Effector memory CD8-positive, alpha-beta T cell (primary cell): ENCODE results near the gene WIPF2.

ENCODE experiments used
- ATAC-seq: fragments of 150-1000 bp; cut with Tn5 transposase; replicated peaks from 2 replicates; pipeline ENCODE4 v1.10.0; 2021; ENCODE audit warnings: mild to moderate bottlenecking, moderate library complexity
- DNase-seq, 3 experiments: peaks; one replicate each; pipeline ENCODE4 v3.0.0; 2021
- H3K27ac Mint-ChIP-seq, 2 donors: one replicate each; pipeline ENCODE4 v1.8.0; 2022; ENCODE audit warnings: mild to moderate bottlenecking in 2 of 2, mixed read lengths in 2 of 2, moderate library complexity in 2 of 2
- H3K27me3 Mint-ChIP-seq, 2 donors: one replicate each; pipeline ENCODE4 v1.8.0; 2022; ENCODE audit warnings: mixed read lengths in 2 of 2
- H3K36me3 Mint-ChIP-seq: one replicate; pipeline ENCODE4 v1.8.0; 2022; ENCODE audit warnings: mild to moderate bottlenecking, moderate library complexity, mixed read lengths; ENCODE audit not compliant: insufficient read depth
- H3K4me1 Mint-ChIP-seq, 2 donors: one replicate each; pipeline ENCODE4 v1.8.0; 2022; ENCODE audit warnings: low read depth in 2 of 2, mixed read lengths in 2 of 2
- H3K4me3 Mint-ChIP-seq, 2 donors: one replicate each; pipeline ENCODE4 v1.8.0; 2022; ENCODE audit warnings: mild to moderate bottlenecking in 2 of 2, mixed read lengths in 2 of 2, moderate library complexity in 2 of 2
- H3K9me3 Mint-ChIP-seq, 2 donors: one replicate each; pipeline ENCODE4 v1.8.0; 2022; ENCODE audit warnings: mixed read lengths in 2 of 2

The WIPF2 gene

DNA sequence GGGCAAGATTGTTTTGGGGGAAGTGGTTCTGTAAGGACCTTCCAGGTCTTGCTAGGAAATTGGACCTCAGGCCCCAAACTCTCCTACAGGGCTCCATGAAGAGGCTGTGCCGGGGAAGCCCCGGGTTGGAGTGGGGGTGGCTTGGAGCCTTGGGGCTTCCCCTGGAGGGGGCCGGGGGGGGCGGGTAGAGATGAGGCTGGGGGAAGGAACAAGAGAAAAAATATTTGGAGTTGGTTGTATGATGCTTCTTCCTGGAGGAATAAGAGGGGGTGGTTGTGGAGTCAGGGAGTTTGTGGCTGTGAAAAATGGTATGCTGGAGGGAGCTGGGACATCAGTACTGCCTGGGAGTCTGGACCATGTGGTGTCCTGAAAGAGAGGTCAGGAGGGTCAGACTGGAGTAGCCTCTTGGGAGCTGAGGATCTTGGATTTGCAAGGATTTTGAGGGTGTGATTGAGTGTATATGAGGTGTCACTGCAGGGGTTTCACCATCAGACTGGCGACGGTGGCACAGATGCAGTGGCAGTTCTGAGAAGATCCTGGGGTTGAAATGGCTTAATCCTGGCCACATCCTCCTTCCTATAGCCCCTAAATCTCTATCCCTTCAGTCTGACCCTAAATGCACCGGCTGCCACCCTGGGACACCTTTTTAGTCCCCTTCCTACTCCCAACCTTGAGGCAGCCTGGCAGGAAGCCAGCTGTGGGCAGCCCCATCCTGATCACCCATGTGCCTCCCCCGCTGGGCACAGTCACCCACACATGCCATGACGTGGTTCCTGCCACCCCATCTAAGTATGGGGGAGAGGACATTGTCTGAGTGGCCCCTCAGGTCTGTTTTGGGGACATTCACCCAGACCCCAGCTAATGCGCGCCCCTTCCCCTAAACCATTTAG lies 100.8 kb downstream of the WIPF2 start:
- Mint-ChIP-seq H3K27ac (peak overlapping the region; percentile 98 to 99), H3K4me3 (peak overlapping the region; percentile 84 to 86), H3K27me3 (no peaks in the 10 kb centered on the region), H3K4me1 (peaks cover 70 to 82% of the 10 kb centered on the region in 2 donors), H3K36me3 (peaks cover 74% of the 10 kb centered on the region), H3K9me3 (no peaks in the 10 kb centered on the region)
- ATAC-seq (peak; percentile 14), DNase-seq (peak; percentile 74 to 83 (median 82))

DNA sequence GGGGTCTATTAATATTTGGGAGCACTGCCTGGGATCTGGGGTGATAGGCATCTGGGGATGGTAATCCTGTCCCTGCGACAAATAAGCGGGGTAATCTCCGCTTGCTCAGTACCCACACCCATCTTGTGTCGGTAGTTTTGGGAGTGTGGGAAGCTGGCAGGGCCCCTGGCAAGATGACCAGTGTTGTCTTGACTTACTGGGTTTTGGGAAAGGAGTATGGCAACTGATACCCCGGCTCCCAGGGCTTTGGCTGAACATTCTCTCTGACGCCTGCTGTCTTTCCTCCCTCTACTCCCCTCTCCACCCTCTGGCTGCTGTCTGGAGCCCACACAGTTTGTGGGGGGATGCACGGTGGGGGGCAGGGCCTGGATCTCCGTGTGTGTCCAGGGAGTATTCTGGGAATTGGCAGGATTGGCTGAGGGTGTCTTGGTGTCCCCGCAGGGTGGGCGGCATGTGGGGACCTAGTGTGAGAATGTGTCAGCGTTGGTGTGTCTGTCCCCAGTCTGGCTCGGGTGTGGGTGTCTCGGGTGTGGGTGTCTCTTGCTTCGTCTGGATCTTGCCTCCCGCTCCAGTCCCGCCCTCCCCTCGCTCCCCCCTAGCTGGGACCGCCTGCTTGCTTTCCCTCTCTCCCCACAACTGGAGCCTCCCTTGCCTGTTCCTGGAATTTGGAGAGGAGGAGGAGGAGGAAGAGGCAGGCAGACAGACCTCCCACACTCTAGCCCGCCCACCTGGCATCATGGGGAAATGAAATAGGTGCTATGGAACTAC lies 101.8 kb downstream of the WIPF2 start:
- Mint-ChIP-seq H3K4me1 (peaks cover 72 to 81% of the 10 kb centered on the region in 2 donors), H3K4me3 (peak overlapping the region; percentile 84 to 86), H3K9me3 (no peaks in the 10 kb centered on the region), H3K27me3 (no peaks in the 10 kb centered on the region), H3K36me3 (peaks cover 84% of the 10 kb centered on the region), H3K27ac (peak overlapping the region; percentile 98 to 99)
- ATAC-seq (no peak), DNase-seq (peak; percentile 59 to 65 (median 61))

DNA sequence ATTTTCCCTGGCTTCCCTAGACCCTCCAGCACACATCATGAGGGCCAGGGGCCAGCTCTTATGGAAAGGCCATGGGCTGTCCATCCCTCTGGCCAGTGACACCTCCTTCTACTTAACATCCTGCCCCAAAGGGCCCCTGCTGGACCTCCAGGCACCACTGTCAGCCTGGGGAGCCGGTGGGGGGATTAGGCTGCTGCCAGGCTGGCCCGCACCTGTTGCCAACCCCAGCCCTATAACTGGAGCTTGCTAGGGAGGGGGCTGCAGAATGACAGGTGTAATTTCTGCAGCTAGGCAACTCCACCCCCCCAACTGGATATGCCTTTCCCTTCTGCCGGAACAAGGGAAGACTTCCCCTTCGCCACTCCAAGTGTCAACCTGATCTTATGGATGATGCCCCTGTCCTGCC lies 102.4 kb downstream of the WIPF2 start:
- Mint-ChIP-seq H3K4me1 (peaks cover 74 to 81% of the 10 kb centered on the region in 2 donors), H3K27ac (peak overlapping the region; percentile 98 to 99), H3K9me3 (no peaks in the 10 kb centered on the region), H3K27me3 (no peaks in the 10 kb centered on the region), H3K4me3 (peak overlapping the region; percentile 84 to 86), H3K36me3 (peaks cover 90% of the 10 kb centered on the region)
- no peak for DNase-seq
- ATAC-seq = no peak

DNA sequence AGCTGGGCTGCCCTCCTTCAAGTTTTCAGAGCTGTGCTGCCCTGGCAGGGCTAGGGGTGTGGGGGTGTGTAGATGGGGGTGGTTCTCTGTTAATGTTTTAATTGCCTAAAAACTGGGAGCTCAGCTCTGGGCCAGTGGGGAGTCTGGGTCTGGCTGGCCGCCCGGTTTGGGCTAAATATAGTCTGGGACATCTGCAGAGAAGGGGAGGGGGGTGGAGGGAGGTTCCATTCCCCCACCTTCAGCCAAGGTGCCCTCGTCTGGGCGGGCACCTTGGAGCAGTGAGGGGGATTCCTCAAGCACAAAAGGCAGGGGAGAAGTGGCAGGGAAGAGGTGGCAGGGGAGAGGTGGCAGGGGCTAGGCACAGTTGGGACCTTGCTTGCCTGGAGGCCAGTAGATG lies 102.9 kb downstream of the WIPF2 start:
- H3K27me3 Mint-ChIP-seq = no peaks in the 10 kb centered on the region
- peaks cover 76 to 85% of the 10 kb centered on the region in 2 donors for H3K4me1 Mint-ChIP-seq
- no peak for ATAC-seq
- H3K9me3 Mint-ChIP-seq = no peaks in the 10 kb centered on the region
- peak overlapping the region; percentile 98 to 99 for H3K27ac Mint-ChIP-seq
- no peak for DNase-seq
- H3K4me3 Mint-ChIP-seq = peak overlapping the region; percentile 84 to 86
- H3K36me3 Mint-ChIP-seq = peaks cover 94% of the 10 kb centered on the region

DNA sequence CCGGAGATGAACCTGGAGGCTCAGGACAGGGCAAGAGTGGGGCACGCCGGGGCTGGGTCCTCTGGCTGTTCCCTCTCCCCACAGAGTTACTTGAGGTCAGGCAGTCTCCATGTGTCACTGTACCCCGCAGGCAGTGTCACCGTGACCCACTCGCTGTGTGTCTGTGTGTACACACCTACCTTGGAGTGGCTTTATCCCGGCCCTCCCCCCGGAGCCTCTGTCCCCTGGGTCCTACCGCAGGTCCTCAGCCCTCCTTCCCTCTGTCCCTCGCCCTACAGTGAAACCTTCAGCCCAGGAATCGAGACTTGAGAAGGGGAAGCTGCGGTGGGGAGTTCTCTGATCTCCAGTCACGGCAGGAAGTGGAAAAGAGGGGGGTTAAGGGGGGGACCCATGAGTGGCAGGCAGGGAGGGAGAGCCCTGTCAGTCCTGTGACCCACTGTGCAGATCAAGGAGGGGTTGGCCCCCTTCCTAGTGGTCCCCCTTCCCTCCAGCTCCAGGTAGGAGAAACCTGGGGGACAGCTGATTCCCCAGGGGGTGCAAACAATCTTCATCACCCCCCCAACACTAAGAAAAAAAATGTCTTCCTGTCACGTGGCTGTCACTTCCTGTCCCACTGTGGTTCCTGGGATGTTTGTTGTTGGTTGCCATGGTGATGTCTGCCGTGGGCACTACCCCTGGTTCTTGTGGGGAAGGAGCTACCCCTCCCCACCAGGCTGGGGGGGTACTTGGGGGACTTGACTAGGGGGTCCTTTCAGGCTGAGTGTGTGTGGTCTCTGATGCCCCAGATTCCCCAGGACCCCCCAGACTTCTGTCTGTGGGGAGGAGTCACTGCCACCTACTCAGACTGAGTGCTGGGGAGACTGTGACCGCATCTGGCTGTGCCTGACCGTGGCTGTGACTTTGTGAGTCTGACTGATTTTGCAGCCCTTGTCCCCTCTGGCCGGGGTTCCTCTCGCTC lies 103.5 kb downstream of the WIPF2 start:
- peaks cover 100% of the 10 kb centered on the region for H3K36me3 Mint-ChIP-seq
- ATAC-seq (peak; percentile 35), DNase-seq (peak; percentile 94 to 97 (median 95))
- H3K27ac Mint-ChIP-seq = peak overlapping the region; percentile 98 to 99
- H3K27me3 Mint-ChIP-seq = no peaks in the 10 kb centered on the region
- H3K9me3 Mint-ChIP-seq = no peaks in the 10 kb centered on the region
- H3K4me3 Mint-ChIP-seq = peak overlapping the region; percentile 84 to 86
- peaks cover 76 to 86% of the 10 kb centered on the region in 2 donors for H3K4me1 Mint-ChIP-seq

DNA sequence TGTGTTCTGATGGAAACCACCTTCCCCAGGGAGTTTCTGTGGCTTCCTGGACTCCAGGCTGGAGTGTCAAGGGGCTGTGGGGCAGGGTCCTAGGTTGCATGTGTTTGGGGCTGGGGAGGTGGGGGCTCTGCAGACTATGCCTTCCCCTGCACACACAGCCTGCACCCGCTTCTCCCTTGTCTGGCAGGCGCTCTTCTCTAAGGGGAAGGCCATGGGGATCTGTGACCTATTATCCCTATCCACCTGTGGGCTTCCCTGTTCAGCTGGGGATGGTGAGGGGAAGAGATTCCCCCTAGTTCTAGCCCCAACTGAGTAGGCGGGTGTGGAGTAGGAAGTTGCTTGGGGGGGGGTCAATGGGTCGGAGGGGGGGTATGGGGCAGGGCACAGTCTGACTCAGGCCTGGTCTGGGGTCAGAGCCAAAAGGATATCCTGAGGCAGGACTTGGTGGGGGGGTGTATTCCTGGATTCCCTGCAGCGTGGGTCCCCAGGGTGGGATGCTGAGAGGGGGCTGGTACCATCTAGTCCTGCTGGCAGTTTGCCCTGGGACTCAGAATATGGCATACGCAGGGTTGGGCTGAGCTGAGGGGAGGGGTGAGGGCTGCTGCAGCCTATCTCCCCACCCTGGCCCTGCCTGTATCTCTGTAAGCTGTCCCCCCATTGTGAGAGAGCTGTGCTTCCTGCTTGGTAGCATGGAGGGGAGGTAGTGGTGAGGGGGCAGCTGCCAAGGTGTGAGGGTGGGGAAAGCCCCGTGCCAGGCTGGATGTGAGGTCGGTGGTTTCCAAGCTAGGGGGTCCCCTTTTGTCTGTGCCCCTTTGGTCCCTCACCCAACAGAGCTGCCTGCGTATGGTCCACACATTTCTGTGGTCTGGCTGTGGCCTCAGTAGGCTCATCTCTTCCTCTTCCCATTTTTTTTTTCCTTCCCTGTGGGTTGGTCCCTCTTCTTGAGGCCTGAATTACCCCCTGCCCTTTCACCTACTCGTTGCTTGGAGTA lies 104.6 kb downstream of the WIPF2 start:
- DNase-seq (peak; percentile 81 to 86 (median 85)), ATAC-seq (peak; percentile 43)
- H3K9me3 Mint-ChIP-seq = no peaks in the 10 kb centered on the region
- H3K27me3 Mint-ChIP-seq = no peaks in the 10 kb centered on the region
- peaks cover 78 to 88% of the 10 kb centered on the region in 2 donors for H3K4me1 Mint-ChIP-seq
- peak overlapping the region; percentile 98 to 99 for H3K27ac Mint-ChIP-seq
- peaks cover 90% of the 10 kb centered on the region for H3K36me3 Mint-ChIP-seq
- peak overlapping the region; percentile 84 to 86 for H3K4me3 Mint-ChIP-seq

DNA sequence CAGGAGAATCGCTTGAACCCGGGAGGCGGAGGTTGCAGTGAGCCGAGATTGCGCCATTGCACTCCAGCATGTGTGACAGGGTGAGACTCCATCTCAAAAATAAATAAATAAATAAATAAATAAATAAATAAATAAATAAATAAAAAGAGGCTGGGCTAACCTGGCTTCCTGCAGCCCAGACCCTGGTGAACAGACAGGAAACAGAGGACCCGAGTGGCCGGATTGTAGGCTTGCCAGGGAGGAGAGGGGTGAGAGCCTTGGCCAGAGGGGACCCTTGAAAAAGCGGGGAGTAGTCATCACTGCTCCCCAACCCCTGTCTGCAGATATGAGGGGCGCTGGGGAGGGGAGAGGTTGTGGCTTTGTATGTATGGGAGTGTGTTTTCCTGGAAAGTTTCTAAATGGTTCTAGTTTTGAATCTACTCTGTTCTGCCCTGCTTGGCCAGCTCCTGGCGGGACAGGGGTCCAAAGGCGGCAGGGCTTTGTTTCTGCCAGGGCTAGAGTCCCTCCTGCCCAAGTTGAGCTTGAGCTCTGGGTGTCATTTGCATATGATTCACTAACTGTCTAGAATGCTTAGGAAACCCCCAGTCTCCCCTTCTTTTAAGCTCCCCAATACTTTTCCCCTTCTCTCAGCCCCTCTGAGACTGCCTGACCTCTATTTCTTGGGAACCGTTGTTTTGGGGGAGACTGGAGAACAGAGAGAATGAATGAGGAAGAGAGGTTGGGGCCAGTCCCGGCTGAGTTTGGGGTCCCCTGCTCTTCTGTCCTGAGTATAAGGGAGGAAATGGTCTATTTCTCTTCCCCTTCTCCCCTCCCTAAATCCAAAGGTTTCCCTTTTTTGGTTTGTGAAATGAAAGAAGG lies 106.3 kb downstream of the WIPF2 start:
- H3K27me3 Mint-ChIP-seq = no peaks in the 10 kb centered on the region
- ATAC-seq = no peak
- H3K27ac Mint-ChIP-seq = peak overlapping the region; percentile 98 to 99
- peaks cover 80% of the 10 kb centered on the region for H3K36me3 Mint-ChIP-seq
- DNase-seq = peak in 1 of 3 experiments; percentile 39
- H3K4me3 Mint-ChIP-seq = peak overlapping the region; percentile 84 to 86
- H3K4me1 Mint-ChIP-seq = peaks cover 76 to 84% of the 10 kb centered on the region in 2 donors
- no peaks in the 10 kb centered on the region for H3K9me3 Mint-ChIP-seq

DNA sequence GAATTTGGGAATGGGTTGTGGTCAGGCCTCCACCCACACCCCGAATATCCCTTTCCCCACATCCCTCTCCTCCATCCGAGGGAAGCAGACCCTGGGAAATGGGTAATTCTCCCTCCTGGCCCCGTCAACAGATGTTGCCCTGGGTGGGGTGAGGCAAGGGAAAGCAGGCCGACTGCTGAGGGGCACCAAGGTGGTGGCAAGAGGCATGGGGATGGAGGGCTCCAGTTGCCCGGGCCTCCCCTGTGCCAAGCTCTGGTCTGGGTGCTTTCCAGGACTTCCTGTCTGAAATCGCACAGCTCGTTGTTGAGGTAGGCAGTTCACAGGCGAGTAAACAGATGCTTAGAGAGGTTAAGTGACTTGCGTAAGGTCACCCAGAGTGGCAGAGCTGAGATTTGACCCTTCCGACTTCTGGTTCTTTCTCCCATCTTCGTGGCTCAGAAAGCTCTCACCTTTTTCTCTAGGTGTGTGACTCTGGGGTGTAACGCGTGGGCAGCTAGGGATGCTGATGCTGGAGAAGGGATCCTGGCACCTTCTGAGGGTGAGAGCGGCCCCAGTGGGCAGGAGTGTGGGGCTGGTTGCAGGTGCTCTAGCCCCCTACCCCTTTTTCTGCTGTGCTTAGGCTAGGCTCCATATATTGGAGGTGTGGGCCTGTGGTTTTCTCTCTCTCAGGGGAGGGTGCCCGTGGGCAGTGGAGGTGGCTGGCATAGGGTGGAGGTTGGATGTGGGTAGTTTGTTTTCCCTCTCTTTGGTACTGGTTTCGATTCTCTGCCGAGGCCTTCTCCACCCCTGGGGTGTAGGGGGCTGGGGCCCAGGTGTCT lies 107.1 kb downstream of the WIPF2 start:
- peak; percentile 28 for ATAC-seq
- H3K4me3 Mint-ChIP-seq = peak overlapping the region; percentile 84 to 86
- H3K36me3 Mint-ChIP-seq = peaks cover 76% of the 10 kb centered on the region
- H3K27me3 Mint-ChIP-seq = no peaks in the 10 kb centered on the region
- H3K9me3 Mint-ChIP-seq = no peaks in the 10 kb centered on the region
- H3K4me1 Mint-ChIP-seq = peaks cover 75 to 81% of the 10 kb centered on the region in 2 donors
- peak; percentile 66 to 72 (median 71) for DNase-seq
- peak overlapping the region; percentile 98 to 99 for H3K27ac Mint-ChIP-seq

DNA sequence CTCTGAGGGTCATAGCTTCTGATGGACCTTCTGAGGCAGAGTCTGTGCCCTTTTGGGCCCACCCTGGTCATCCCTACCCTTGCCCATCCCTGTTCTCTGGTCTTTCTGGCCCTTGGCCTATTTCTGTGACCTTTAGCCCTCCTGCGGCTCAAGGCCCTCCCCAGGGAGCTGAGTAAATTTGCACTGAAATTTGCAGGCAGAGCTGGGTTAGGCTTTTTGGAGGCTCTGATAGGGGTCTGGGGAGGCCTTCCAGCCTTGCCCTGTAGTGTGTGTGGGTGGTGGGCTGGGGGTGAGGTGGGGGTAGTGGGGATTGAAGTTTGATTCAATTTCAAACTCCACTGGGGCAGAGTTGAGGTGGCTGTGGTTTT lies 107.7 kb downstream of the WIPF2 start:
- no peaks in the 10 kb centered on the region for H3K9me3 Mint-ChIP-seq
- DNase-seq = no peak
- H3K4me1 Mint-ChIP-seq = peaks cover 72 to 81% of the 10 kb centered on the region in 2 donors
- no peaks in the 10 kb centered on the region for H3K27me3 Mint-ChIP-seq
- peak overlapping the region; percentile 98 to 99 for H3K27ac Mint-ChIP-seq
- peak overlapping the region; percentile 84 to 86 for H3K4me3 Mint-ChIP-seq
- ATAC-seq = no peak
- peaks cover 76% of the 10 kb centered on the region for H3K36me3 Mint-ChIP-seq

DNA sequence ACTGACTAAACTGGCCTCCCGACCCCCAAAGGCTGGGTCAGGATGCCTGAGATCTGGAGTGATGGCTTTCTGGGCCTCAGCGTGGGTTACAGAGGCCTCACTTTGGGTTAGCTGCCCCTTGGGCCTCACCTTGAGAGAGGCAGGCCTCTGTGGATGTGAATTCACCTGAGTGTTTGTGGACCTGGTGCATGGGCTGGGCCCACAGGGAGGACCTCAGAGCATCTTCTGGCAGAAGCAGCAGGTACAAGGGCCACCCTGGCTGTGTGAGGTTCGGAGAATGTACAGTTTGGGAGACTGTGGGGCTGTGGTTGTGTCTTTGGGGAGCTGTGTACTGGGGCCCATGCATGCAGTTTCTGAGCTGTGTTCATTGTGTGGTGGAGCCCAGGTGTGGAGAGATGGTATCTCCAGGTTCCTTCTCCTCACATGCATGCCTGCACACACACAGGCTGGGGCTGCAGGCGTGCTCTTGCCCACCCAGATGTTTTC lies 108.2 kb downstream of the WIPF2 start:
- Mint-ChIP-seq H3K4me3 (peak overlapping the region; percentile 84 to 86), H3K9me3 (no peaks in the 10 kb centered on the region), H3K36me3 (peaks cover 73% of the 10 kb centered on the region), H3K27ac (peak overlapping the region; percentile 98 to 99), H3K4me1 (peaks cover 67 to 78% of the 10 kb centered on the region in 2 donors), H3K27me3 (no peaks in the 10 kb centered on the region)
- no peak for ATAC-seq
- DNase-seq = no peak
